HG02759 (cell line): Measurements from ENCODE around the gene ADAD2.
"Not testable (repeated sequence)": the region's sequence is repeated elsewhere in the genome, so short reads cannot be mapped to it uniquely, and the experiment has no call there.

Source experiments
- ATAC-seq: cut with Tn5 transposase; IDR thresholded peaks from one replicate; pipeline ENCODE4 v1.9.1; 2021; ENCODE audit warnings: mild to moderate bottlenecking, moderate library complexity; ENCODE audit not compliant: unreplicated experiment

Gene ADAD2

DNA sequence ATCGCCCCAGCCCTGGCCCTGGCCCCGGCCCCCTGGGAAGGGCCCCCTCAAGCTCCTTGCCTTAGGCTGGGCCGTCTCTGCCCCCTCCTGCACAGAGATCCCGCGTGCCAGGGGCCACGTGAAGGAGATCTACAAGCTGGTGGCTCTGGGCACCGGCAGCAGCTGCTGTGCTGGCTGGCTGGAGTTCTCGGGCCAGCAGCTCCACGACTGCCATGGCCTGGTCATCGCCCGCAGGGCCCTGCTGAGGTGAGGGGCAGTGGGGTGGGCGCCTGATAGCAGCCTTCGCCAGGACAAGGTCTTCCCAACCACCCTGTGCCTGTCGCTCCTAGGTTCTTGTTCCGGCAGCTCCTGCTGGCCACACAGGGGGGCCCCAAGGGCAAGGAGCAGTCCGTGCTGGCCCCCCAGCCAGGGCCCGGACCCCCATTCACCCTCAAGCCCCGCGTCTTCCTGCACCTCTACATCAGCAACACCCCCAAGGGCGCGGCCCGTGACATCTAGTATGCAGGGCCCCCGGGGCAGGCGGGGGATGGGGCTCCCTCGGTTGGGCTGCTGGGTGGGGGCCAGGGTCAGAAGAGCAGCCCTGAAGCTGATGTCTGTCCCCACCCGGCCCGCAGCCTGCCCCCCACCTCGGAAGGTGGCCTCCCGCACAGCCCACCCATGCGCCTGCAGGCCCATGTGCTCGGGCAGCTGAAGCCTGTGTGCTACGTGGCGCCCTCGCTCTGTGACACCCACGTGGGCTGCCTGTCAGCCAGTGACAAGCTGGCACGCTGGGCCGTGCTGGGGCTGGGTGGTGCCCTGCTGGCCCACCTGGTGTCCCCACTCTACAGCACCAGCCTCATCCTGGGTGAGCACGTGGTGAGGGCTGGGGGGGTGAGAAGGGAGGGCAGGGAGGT lies 4.5 kb downstream of the ADAD2 start:
- no peak for ATAC-seq

DNA sequence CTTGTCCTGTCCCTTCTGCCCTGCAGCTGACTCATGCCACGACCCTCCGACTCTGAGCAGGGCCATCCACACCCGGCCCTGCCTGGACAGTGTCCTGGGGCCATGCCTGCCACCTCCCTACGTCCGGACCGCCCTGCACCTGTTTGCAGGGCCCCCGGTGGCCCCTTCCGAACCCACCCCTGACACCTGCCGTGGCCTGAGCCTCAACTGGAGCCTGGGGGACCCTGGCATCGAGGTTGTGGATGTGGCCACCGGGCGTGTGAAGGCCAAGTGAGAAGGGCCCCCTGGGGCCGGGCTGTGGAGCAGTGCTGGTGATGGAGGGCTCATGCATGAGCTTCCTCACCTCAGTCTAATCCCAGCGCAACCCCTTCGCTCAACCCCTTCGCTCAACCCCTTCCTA lies 5.1 kb downstream of the ADAD2 start:
- no peak for ATAC-seq

DNA sequence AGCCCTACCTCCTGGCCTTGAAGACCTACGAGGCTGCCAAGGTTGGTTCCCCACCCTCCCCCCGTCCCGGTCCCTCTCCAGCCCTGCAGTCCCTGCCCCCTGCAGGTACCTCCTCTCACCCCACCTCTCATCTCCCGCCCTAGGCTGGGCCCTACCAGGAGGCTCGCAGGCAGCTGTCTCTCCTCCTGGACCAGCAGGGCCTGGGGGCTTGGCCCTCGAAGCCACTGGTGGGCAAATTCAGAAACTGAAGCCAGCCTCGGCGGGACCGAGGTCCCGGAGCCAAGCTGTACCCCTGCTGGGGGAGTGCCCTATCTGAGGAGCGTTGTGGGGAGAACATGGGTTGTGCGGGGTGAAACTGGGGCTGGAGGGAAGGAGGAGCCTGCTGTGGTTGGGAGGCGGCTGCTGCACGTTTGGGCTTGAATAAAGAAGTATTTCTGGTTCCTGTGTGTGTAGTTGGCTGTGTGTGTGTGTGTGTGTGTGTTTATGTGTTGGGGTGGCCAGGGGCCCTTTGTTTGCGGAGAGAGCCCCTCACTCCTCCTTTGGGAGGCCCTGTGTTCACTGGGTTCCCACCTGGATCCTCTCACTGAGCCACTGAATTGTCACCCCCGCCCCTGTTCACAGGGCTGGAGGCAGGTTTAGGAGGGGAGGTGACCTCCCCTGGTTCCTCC lies 5.9 kb downstream of the ADAD2 start:
- no peak for ATAC-seq

DNA sequence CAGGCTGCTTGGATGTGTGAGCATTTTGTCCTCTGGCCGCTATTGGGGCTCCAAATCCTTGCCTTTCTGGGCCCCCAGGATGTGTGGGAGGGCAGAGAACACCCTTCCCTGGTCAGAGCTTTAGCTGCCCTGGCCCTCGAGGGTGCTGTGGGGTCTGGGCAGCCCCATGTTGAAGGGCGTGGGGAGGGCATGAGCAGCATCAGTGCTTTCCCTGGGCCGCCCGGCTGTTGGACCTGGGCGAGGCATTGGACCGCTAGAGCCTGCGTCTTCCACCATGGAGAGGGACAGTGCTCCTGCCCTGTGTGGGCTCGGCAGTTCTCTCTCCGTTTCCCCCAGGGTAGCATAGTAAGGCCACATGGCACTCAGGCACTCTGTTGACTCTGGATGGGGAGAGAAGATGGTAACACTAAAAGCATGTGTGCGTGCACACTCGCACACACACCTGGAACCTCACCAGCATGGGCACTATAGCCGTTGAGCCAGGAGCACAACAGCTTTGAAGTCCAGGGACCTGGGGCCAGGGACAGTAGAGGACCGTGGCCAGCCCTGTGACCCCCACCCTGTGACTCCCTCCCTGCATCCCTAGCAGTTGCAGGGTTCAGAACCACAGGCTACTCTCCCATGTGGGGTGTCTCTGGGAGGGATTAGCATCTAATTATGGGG lies 6.6 kb downstream of the ADAD2 start:
- no peak for ATAC-seq

DNA sequence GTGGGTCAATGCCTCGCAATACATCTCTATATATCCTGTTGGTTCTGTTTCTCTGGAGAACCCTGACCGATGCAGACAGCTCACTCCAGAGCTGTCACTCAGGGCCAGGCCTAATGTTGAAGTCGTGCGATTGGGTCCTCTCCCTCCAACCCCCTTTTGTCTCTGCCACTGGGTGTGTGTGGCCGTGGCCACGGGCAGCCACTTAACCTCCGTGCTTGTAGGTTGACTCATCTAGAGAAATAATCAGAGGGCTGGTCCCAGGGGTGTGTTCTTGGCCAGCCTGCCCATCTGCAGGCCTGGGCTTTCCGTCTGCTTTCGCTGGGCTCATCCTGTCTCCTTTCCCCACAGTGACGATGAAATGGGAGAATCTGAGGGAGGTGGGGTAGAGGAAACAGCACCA lies 7.4 kb downstream of the ADAD2 start:
- ATAC-seq = no peak

DNA sequence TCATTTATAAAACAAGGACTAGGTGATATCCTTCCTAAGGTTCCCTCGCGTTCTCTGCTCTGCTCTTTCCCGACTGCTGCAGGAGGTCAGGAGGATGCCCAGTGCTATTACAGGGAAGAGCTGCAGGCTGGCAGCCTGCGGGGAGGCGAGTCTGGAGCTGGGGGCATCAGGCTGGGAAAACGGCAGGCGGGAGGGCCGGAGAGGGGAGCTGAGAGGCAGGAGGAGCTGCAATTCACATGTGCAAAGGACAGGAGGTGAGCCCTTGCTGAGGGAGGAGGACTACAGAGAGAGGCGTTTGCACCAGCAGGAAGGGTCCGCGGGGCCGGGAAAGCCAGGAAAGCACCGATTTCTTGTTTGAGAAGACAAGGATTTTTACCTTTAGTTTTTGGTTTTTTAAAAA lies 8.1 kb downstream of the ADAD2 start:
- no peak for ATAC-seq

DNA sequence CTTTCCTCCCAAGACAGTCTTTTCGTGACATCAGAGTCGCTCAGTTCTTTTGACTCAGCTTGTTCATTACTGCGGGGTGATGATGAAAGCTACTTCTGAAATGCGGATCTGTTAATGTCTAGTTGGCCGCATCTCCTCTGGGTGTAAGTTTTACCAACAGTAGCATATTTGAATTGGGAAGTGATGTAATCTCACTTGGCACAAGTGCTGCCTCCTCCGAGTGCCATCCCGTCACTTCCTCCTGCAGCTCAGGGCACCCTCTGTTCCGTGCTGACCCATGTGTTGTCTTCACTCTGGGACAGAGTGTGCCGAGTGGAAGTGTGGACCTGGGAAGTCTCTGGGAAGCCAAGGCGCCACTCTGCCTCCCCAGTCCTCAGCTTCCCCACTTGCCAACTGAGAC lies 8.9 kb downstream of the ADAD2 start:
- ATAC-seq = no peak

DNA sequence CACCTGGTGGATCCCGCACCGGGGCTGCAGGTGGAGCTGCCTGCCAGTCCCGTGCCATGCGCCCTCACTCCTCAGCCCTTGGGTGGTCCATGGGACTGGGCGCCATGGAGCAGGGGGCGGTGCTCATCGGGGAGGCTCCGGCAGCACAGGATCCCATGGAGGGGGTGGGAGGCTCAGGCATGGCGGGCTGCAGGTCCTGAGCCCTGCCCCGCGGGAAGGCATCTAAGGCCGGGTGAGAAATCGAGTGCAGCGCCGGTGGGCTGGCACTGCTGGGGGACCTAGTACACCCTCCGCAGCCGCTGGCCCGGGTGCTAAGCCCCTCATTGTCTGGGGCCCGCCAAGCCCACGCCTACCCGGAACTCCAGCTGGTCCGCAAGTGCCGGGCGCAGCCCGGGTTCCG lies 13.6 kb downstream of the ADAD2 start:
- ATAC-seq = not testable (repeated sequence)

DNA sequence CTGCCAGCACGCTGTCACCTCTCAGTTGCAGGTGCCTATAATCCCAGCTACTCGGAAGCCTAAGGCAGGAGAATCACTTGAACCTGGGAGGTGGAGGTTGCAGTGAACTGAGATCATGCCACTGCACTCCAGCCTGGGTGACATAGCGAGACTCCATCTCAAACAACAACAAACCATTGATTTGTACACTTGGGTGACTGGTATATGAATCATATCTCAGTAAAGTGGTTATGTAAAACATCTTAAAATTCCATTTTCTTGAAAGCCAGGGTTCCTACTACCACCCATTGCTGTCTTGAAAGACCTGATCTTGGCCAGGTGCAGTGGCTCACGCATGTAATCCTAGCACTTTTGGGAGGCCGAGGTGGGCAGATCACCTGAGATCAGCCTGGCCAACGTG lies 14.2 kb downstream of the ADAD2 start:
- ATAC-seq = not testable (repeated sequence)

DNA sequence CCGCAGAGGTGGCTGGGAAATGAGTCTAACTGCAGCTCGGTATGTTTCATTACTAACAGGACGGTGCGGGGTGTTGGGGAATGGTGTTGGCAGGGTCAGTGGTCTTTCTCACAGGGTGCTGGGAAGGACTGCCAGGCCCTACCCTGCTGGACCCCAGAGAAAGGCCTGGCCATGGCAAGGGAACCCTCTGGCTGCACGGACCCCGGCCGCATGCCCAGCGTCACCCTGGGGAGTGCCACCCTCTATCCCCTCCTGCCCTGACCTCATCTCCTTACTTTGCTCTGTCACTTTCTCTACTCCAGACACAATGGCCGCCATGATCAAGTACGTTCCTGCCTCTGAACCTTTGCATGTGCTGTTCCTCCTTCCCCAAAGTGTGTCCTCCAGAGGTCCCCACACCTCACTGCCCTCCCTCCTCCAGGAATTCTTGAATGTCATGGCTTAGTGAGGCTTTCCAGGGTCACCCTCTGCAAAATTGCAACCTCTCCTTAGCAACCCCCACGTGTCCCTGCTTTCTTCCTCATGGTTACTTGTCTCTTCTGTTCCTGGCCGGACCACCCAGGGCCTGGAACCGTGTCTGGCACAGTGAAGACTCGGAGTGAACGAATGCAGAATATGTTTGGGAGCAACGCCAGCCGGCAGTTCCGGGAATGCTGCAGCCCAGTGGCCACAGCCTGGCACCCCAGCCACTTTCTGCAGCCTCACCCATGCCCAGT lies 15.2 kb downstream of the ADAD2 start:
- ATAC-seq = no peak

DNA sequence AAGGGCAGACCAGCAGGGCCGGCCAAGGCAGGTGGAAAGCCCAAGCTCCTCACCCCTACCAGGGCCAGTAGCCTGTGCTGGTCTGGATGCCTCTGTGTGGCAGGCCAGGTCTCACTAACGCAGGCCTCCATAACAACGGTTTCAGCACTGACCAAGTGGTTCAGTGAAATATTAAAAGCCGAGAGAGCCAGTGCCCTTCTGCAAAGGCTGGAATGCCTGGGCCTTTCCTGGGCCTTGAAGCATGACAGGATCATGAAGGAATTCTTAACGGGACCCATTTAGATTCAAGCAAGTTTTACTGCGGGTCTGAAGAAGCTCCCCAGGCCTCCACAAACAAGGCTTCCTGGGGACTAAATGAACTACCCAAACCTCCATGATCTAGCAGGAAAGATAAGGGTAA lies 16.3 kb downstream of the ADAD2 start:
- ATAC-seq = no peak

DNA sequence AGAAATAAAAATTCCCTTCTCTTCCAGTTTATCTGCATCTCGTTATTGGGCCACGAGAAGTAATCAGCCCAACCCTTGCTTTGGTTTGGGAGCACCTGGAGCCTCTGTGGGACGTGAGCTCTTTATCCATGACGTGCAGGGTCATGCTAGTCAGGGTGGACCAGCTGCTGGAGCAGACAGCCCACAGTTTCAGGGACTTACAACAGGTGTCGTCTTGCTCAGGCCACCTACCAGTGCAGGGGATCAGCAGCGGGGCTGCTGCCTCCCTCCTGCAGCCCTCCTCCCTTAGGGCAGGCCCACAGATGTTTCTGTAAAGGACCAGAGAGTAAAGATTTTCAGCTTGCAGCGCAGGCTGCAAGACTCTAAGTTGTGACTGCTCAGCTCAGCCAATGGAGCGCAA lies 16.9 kb downstream of the ADAD2 start:
- ATAC-seq = no peak

DNA sequence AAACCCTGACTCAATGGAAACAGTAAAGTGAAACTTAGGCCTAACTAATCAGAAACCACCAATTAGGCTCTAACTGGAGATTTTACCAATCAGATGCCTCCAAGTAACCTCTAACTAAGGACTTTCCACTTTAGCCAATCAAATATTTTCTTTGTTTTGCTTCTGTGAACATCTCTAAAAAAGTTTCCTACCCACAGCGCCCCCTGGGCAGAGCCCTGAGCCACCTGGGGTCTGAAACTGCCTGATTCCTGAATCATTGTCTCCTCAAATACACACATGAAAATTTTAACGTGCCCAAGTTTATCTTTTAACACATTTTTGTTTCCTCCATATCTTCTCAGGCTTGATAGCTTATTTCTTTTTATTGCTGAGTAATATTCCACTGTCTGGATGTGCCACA lies 19.0 kb downstream of the ADAD2 start:
- ATAC-seq = no peak

DNA sequence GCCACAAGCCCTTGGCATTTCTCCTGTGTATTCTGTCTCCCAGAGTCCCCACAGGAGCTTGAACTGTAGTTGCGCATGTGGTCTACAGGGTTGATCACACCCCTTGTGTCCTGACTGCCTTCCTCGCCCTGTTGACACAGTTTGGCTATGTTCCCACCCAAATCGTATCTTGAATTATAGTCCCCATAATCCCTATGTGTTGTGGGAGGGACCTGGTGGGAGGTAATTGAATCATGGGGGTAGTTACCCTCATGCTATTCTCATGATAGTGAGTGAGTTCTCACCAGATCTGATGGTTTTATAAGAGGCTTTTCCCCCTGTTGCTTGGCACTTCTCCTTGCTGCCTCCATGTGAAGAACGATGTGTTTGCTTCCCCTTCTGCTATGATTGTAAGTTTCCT lies 21.2 kb downstream of the ADAD2 start:
- ATAC-seq = no peak

DNA sequence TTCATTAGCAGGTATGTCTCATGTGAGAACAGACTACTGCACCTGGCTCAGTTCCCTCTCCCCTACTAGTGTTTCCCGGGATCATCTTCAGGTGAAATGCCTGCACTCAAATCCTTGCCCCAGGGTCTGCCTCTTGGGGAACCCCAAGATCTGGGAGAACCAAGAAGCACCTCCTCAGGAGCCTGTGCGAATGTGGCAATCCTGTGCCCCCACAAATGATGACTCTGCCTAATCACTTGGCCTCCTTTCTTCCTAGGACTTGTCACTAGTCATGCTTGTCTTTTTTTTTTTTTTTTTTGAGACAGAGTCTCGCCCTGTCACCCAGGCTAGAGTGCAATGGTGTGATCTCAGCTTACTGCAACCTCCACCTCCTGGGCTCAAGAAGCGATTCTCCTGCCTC lies 21.7 kb downstream of the ADAD2 start:
- ATAC-seq = no peak

DNA sequence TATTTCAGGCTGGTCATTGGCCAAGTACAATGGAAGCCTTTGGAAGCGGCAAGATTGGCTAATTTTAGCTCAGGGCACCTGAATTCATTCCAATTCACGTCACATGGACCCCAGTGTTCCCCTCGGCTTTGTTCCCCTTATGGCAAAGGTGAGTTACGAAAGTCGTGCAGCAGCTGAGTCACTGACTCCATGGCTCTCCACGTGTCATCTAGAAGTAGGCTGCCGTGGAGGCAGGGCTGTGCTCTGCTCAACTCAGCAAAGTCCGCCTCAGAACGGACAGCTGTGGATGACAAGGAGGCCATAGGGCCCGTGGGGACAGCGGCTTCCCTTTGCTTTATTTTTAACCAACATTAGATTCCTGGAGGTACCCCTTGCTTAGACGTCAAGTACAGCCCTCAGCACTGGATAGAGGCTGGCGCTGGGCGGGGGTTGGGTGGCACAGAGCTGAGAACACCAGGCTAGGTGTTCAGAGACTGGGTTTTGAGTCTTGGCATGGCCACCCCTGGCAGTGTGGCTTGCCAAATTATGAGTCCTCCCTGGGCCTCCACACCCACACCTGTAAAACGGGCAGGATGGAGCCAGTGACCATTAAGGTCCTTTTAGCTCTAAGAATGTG lies 23.6 kb downstream of the ADAD2 start:
- no peak for ATAC-seq

DNA sequence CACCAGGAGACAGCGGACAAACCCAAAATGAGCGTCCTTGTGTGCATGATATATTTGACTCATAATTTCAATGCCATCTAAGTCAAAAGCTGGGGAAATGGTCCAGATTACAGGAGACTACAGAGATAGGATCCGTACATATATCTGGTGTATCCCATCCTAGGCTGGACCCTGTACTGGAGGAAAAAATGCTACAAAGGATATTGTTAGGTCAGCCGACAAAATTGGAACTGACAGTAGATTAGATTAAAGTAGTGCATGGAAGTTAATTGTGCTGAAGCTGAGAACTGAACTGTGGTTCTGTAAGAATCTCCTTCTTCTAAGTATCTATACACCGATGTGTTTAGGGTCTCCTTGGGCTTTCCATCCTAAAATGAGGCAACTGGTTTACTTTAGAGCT lies 24.6 kb downstream of the ADAD2 start:
- ATAC-seq = no peak

DNA sequence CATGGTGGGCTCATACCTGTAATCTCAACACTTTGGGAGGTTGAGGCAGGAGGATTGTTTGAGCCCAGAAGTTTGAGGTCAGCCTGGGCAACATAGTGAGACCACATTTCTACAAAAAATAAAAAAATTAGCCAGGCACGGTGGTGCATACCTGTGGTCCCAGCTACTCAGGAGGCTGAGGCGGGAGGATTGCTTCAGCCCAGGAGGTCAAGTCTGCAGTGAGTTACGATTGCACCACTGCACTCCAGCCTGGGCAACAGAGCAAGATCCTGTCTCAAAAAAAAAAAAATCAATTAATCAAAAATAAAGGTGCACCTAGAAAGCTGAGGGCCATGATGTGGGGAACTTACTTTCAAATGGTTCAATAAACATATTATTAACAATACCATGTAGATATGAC lies 25.2 kb downstream of the ADAD2 start:
- not testable (repeated sequence) for ATAC-seq

DNA sequence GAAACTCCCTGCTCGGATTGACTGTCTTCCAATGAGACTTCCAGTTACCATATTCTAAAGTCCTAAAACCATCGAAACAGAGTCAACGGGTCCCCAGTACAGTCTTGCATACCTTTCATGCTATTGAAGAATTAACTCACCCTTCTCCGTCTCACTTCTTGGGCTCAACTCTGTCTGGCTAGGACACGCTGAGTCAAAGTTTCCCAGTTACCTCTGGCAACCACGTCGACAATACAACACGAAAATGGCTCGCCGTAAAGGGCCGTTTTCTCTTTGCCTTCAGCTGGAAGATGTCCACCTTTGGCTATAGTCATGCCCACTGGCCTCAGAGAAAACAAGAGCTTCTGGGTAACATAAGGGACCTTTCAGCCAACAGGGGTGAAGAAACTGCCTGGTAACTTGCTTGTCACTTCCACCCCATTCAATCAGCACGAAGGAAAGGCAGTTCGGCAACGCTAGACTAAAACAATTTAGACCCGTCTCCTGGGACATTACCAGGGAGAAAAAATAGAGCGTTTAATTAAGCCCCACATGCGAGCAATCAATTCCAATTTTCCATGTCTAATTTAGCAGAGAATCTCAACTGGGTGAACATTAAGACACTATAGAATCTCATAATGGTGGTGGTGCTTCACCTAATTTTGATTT lies 27.3 kb downstream of the ADAD2 start:
- ATAC-seq = no peak

DNA sequence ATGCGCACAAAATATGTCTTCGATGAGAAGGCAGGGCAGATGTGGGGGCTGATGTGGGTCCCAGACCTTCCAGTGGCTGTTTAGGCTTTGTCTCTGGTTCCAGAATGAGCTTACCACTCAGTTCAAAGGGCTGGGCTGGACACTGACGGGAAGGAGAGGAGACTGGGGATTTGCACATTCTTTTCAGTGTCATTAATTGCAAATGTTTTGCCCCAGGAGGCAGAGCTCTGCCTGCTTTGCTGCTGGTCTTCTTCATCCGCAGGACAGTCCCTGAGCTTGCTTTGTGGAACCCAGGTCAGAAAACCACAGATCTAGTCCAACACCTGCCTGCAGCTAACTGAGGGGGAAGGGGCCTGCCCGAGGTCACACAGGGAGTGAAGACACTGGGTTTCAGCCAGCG lies 28.0 kb downstream of the ADAD2 start:
- no peak for ATAC-seq
